ENCODE results near the gene AOPEP. TPM values are rescaled to one million over a fixed set of nuclear protein-coding genes. Genes with fewer than 3 reads are reported as not detected.

The AOPEP gene
- total RNA-seq, 2 experiments from 2014 or later = 6.9 to 7.0 TPM

GRCh38 chr9:95065224-95065623 lies 338.7 kb downstream of the AOPEP start:
- H3K27ac ChIP-seq (ENCODE audit: low read depth in 1 of 2, low read length in 2 of 2) = no peak overlapping the region
- H3K36me3 Mint-ChIP-seq (ENCODE audit: low read depth) = no peaks in the 10 kb centered on the region
- ChIA-PET CTCF (no interaction called here), POLR2A (no interaction called here)
- no peaks in the 10 kb centered on the region for H3K36me3 ChIP-seq (ENCODE audit: insufficient read depth, low read length)
- ATAC-seq (ENCODE audit: poor library complexity) (no peak), DNase-seq (no peak)
- no peak for TF ChIP-seq CTCF (IDR thresholded peaks at IDR 0.05)
- no peak overlapping the region for H3K4me3 ChIP-seq (ENCODE audit: low read length)
- no peaks in the 10 kb centered on the region for H3K9me3 Mint-ChIP-seq
- H3K4me1 ChIP-seq (ENCODE audit: insufficient read depth, low read length) = no peaks in the 10 kb centered on the region
- H3K4me3 Mint-ChIP-seq = no peak overlapping the region
- no peaks in the 10 kb centered on the region for H3K9me3 ChIP-seq (ENCODE audit: control insufficient read depth in 1 of 2, insufficient read depth in 1 of 2, low read length in 2 of 2)
- H3K27ac Mint-ChIP-seq = no peak overlapping the region
- H3K27me3 Mint-ChIP-seq = no peaks in the 10 kb centered on the region
- intact Hi-C loops (cut with DNase I, micrococcal nuclease) = no loop called here
- no peaks in the 10 kb centered on the region for H3K27me3 ChIP-seq (ENCODE audit: control insufficient read depth in 1 of 2, insufficient read depth in 2 of 2, low read length in 2 of 2)
- H3K4me1 Mint-ChIP-seq (ENCODE audit: low read depth) = no peaks in the 10 kb centered on the region

DNA sequence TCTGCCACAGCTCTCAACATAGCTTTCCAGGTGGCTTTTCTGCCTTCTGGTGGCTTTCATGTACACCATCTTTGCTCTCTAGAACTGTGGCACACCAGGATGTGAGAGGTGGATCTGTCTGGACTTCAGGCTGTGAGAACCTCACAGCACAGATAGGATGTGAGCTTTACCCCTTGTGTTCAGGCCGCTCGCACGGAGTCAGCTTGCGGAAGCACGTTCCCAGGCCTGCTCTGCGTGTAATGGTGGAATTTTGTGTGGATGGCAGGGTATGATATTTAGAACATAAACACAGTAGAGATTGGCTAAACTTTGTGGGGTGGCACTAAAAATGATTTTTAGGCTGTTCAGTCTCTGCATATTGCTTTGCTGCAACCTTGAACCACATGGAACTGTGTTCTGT lies 340.6 kb downstream of the AOPEP start:
- Histone ChIP-seq H3K27ac (ENCODE audit: low read depth in 1 of 2, low read length in 2 of 2) (no peak overlapping the region), H3K9me3 (ENCODE audit: control insufficient read depth in 1 of 2, insufficient read depth in 1 of 2, low read length in 2 of 2) (no peaks in the 10 kb centered on the region), H3K4me3 (ENCODE audit: low read length) (no peak overlapping the region), H3K4me1 (ENCODE audit: insufficient read depth, low read length) (no peaks in the 10 kb centered on the region), H3K36me3 (ENCODE audit: insufficient read depth, low read length) (no peaks in the 10 kb centered on the region), H3K27me3 (ENCODE audit: control insufficient read depth in 1 of 2, insufficient read depth in 2 of 2, low read length in 2 of 2) (no peaks in the 10 kb centered on the region)
- no peaks in the 10 kb centered on the region for H3K9me3 Mint-ChIP-seq
- H3K27ac Mint-ChIP-seq = no peak overlapping the region
- H3K36me3 Mint-ChIP-seq (ENCODE audit: low read depth) = no peaks in the 10 kb centered on the region
- no peak for ATAC-seq (ENCODE audit: poor library complexity)
- TF ChIP-seq CTCF (IDR thresholded peaks at IDR 0.05) = no peak
- no peaks in the 10 kb centered on the region for H3K27me3 Mint-ChIP-seq
- DNase-seq = no peak
- H3K4me3 Mint-ChIP-seq = no peak overlapping the region
- ChIA-PET POLR2A (no interaction called here), CTCF (no interaction called here)
- intact Hi-C loops (cut with DNase I, micrococcal nuclease) = no loop called here
- H3K4me1 Mint-ChIP-seq (ENCODE audit: low read depth) = no peaks in the 10 kb centered on the region

- H3K36me3 Mint-ChIP-seq (ENCODE audit: low read depth) = no peaks in the 10 kb centered on the region
- intact Hi-C loops (cut with DNase I, micrococcal nuclease) = no loop called here
- no peak for TF ChIP-seq CTCF (IDR thresholded peaks at IDR 0.05)
- Histone ChIP-seq H3K9me3 (ENCODE audit: control insufficient read depth in 1 of 2, insufficient read depth in 1 of 2, low read length in 2 of 2) (no peaks in the 10 kb centered on the region), H3K27ac (ENCODE audit: low read depth in 1 of 2, low read length in 2 of 2) (no peak overlapping the region), H3K4me1 (ENCODE audit: insufficient read depth, low read length) (no peaks in the 10 kb centered on the region), H3K4me3 (ENCODE audit: low read length) (no peak overlapping the region), H3K27me3 (ENCODE audit: control insufficient read depth in 1 of 2, insufficient read depth in 2 of 2, low read length in 2 of 2) (no peaks in the 10 kb centered on the region), H3K36me3 (ENCODE audit: insufficient read depth, low read length) (no peaks in the 10 kb centered on the region)
- no peaks in the 10 kb centered on the region for H3K27me3 Mint-ChIP-seq
- CTCF ChIA-PET = no interaction called here
- ATAC-seq (ENCODE audit: poor library complexity) = no peak
- POLR2A ChIA-PET = no interaction called here
- H3K9me3 Mint-ChIP-seq = no peaks in the 10 kb centered on the region
- H3K4me1 Mint-ChIP-seq (ENCODE audit: low read depth) = no peaks in the 10 kb centered on the region
- DNase-seq = no peak
- H3K27ac Mint-ChIP-seq = no peak overlapping the region
- no peak overlapping the region for H3K4me3 Mint-ChIP-seq
Observed at GRCh38 chr9:95067897-95068296, 341.4 kb downstream of the AOPEP start.

Data from CD4-positive, alpha-beta T cell (primary cell).